K562 treated with DMSO at 1 percent for 24 hours (cell line): ENCODE results near the gene IRAK3. TPM values are rescaled to one million over a fixed set of nuclear protein-coding genes. Genes with fewer than 3 reads are reported as not detected.

Experiments
- total RNA-seq: library from RNA; unstranded; fragments of 300-600 nt; gene quantifications from 2 replicates; pipeline ENCODE4 v1.2.3, GENCODE V29; 2022; ENCODE audit warnings: low read depth; ENCODE audit not compliant: insufficient read depth

Gene IRAK3, protein sequence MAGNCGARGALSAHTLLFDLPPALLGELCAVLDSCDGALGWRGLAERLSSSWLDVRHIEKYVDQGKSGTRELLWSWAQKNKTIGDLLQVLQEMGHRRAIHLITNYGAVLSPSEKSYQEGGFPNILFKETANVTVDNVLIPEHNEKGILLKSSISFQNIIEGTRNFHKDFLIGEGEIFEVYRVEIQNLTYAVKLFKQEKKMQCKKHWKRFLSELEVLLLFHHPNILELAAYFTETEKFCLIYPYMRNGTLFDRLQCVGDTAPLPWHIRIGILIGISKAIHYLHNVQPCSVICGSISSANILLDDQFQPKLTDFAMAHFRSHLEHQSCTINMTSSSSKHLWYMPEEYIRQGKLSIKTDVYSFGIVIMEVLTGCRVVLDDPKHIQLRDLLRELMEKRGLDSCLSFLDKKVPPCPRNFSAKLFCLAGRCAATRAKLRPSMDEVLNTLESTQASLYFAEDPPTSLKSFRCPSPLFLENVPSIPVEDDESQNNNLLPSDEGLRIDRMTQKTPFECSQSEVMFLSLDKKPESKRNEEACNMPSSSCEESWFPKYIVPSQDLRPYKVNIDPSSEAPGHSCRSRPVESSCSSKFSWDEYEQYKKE
- not detected in 2 replicates for total RNA-seq

DNA sequence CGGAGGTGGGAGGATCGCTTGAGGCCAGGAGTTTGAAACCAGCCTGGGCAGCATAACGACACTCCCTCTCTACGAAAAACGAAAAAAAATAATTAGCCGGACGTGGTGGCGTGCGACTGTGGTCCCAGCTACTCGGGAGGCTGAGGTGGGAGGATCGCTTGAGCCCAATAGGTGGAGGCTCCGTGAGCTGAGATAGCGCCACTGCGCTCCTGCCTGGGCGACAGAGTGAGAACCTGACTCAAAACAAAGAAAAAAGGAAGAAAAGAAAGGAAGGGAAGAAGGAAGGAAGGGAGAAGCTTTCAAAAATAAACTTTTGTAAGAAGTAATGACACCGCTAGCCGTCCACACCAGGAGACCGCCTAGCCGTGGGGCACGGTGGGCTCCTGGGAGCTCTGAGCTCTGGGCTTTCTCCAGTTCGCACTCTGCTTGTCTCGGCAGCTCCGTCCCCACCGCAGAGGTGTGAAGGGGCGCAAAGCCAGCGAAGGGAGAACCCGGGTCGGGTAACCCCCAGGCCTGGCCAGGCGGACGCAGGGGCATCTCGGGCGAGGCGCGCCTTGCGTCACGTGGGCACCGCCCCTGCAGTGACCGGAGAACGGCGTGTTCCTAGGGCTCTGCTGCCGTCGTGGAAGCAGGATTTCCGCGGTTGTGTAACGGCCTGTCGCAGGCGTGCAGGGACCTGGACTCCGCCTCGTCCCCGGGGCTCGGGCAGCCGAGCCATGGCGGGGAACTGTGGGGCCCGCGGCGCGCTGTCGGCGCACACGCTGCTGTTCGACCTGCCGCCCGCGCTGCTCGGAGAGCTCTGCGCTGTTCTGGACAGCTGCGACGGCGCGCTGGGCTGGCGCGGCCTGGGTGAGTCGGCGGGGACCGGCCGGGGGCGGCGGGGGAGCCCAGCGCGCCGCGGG lies at the start of gene IRAK3:
Gene IRAK3 (plus strand): TSS at position 631 of the 902 bp plus-strand sequence. CDS start 86 bp downstream, at position 717.

GRCh38 chr12:66169221-66170170 lies 19.5 kb upstream of the IRAK3 start, which contains the start of gene TMBIM4:
Gene TMBIM4, minus strand, starts transcription at chr12:66169996. Its CDS starts 45 bp downstream, at chr12:66169951.

DNA sequence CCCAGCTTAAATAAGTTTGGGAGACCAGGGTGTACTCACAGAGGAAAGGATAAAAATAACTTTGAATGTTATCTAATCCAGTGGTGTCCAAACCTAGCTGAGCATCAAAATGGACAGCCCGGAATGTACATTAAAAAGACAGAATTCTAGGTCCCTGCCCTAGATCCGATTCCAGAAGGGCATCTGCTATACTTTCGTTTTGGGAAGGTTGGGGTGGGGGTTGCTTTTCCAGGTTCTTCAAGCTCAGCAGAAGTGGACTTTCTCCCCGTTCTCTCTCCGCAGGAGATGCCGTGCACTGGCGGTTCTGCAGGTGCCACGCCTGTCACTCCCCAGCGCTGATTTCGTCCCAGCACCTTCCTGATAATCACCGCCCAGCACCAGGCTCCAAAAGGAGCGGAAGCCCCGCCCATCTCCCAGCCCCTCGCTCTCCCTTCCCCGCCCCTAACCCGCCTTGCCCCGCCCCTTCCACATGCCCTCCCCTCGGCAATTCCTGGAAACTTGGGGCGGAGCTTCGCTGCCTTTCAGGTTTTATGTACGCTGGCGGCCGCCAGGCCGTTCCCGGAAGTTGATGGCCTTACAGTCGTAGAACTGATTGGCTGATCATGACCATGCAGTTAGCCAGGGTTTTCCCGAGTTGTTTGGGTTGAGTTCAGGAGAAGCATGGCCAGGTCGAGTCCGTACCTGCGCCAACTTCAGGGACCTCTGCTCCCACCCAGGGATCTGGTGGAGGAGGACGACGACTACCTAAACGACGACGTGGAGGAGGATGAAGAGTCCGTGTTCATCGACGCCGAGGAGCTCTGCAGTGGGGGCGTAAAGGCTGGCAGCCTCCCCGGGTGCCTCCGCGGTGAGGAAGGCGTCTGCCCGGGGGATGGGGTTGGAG lies 113.2 kb downstream of the IRAK3 start, which contains the start of gene HELB:
Gene HELB (plus strand): TSS at position 550 of the 883 bp plus-strand sequence. CDS start 111 bp downstream, at position 661.

Other genes starting within 250 kb of the IRAK3 start
- 13.7 and 17.0 TPM in 2 replicates for gene LLPH, start 58.5 kb upstream of the IRAK3 start, total RNA-seq
- 42.6 and 74.4 TPM in 2 replicates for gene TMBIM4, start 19.2 kb upstream of the IRAK3 start, total RNA-seq
- gene HELB, start 113.3 kb downstream of the IRAK3 start, total RNA-seq = 0.68 and 1.3 TPM in 2 replicates